GM12878 (cell line): ENCODE results near the gene DDX49. TPM values are rescaled to one million over a fixed set of nuclear protein-coding genes. Genes with fewer than 3 reads are reported as not detected.

Experiments
- ATAC-seq: fragments of 200-7000 bp; cut with Tn5 transposase; 3 replicates; pipeline ENCODE4 v1.9.1; 2020; ENCODE audit warnings: mild to moderate bottlenecking, moderate library complexity
- BruUV-seq: library from RNA; stranded (reverse); fragments of 400-500 nt; replicated peaks from 2 replicates; lab custom pipeline; 2021; lab: Mats Ljungman, UMichigan
- CTCF ChIA-PET: fragments of 300-600 bp; sonication (Branson Sonifier 250); formaldehyde crosslinking; extraction: SDS; loops from one replicate; lab custom pipeline; 2021; ENCODE audit warnings: inconsistent platforms; lab: Yijun Ruan, JAX
- POLR2A ChIA-PET: fragments of 350-600 bp; formaldehyde crosslinking; extraction: SDS; loops from one replicate; lab custom pipeline; 2021; ENCODE audit warnings: inconsistent platforms; lab: Charles Lee
- RAD21 ChIA-PET: fragments of 300-600 bp; sonication (Branson Sonifier 250); formaldehyde crosslinking; loops from one replicate; lab custom pipeline; 2023; ENCODE audit warnings: antibody characterized with exemption; ENCODE audit not compliant: unreplicated experiment; lab: Charles Lee
- SMC1A ChIA-PET: fragments of 300-600 bp; sonication (Branson Sonifier 250); formaldehyde crosslinking; loops from one replicate; lab custom pipeline; 2023; ENCODE audit not compliant: unreplicated experiment, uncharacterized antibody; lab: Charles Lee
- DNase-seq: peaks from one replicate; pipeline ENCODE4 v3.0.0-alpha.2; 2011; ENCODE audit warnings: low read depth, low spot score
- FAIRE-seq: peaks from 3 replicates; lab custom pipeline; 2011; peaks lifted over from hg19 to GRCh38; lab: Jason Lieb, UNC
- H2AFZ ChIP-seq: 2 replicates; pipeline ENCODE4 v1.6.0; 2011; ENCODE audit warnings: low read depth, low read length, control low read depth; ENCODE audit not compliant: control insufficient read depth
- H3K27ac ChIP-seq: 2 replicates; pipeline ENCODE4 v1.5.1; 2011; ENCODE audit warnings: control low read depth; ENCODE audit not compliant: control insufficient read depth, insufficient read depth
- H3K27me3 ChIP-seq, 2 experiments: replicated peaks in 1 of 2; 2 replicates each; pipeline versions ENCODE4 v1.6.0 to v1.6.1; 2011; ENCODE audit warnings: low read length in 1 of 2; ENCODE audit not compliant: control insufficient read depth in 2 of 2, insufficient read depth in 2 of 2
- H3K36me3 ChIP-seq, 2 experiments: 2 replicates each; pipeline ENCODE4 v1.5.1; 2011; ENCODE audit warnings: low read length in 1 of 2; ENCODE audit not compliant: control insufficient read depth in 2 of 2, insufficient read depth in 2 of 2
- H3K4me1 ChIP-seq: 2 replicates; pipeline ENCODE4 v1.6.1; 2011; ENCODE audit warnings: mild to moderate bottlenecking, low read length, moderate library complexity, mixed read lengths; ENCODE audit not compliant: control insufficient read depth, insufficient read depth
- H3K4me2 ChIP-seq: 2 replicates; pipeline ENCODE4 v1.6.0; 2011; ENCODE audit warnings: control low read depth; ENCODE audit not compliant: control insufficient read depth, insufficient read depth
- H3K4me3 ChIP-seq: fragments of 200-600 bp; sonication (generic); 2 replicates; pipeline ENCODE4 v1.5.1; 2016
- H3K79me2 ChIP-seq: 2 replicates; pipeline ENCODE4 v1.6.0; 2011; ENCODE audit warnings: low read length; ENCODE audit not compliant: control insufficient read depth, insufficient read depth
- H3K9ac ChIP-seq: 2 replicates; pipeline ENCODE4 v1.8.0; 2011; ENCODE audit warnings: low read length, control low read depth, mixed read lengths; ENCODE audit not compliant: control insufficient read depth, insufficient read depth
- H3K9me3 ChIP-seq: replicated peaks from 3 replicates; pipeline ENCODE4 v1.5.1; 2011; ENCODE audit warnings: mild to moderate bottlenecking, low read length; ENCODE audit not compliant: control insufficient read depth, insufficient read depth
- H4K20me1 ChIP-seq: 2 replicates; pipeline ENCODE4 v1.6.0; 2011; ENCODE audit not compliant: control insufficient read depth, insufficient read depth
- CEBPZ ChIP-seq: fragments of 150-350 bp; IDR thresholded peaks from 2 replicates; pipeline ENCODE4 v1.6.1; 2016; ENCODE audit warnings: low read depth, low read length
- E4F1 ChIP-seq: fragments of 450-650 bp; IDR thresholded peaks from 2 replicates; pipeline ENCODE4 v1.6.1; 2018; ENCODE audit warnings: borderline replicate concordance, mild to moderate bottlenecking; ENCODE audit not compliant: partially characterized antibody
- IRF5 ChIP-seq: fragments of 450-650 bp; IDR thresholded peaks from 2 replicates; pipeline ENCODE4 v1.6.1; 2017; ENCODE audit warnings: borderline replicate concordance
- NFXL1 ChIP-seq: fragments of 450-650 bp; IDR thresholded peaks from 2 replicates; pipeline ENCODE4 v1.6.1; 2017; ENCODE audit warnings: antibody characterized with exemption, mild to moderate bottlenecking, borderline replicate concordance
- PAX5 ChIP-seq: IDR thresholded peaks from 2 replicates; pipeline ENCODE4 v1.6.1; 2011; ENCODE audit warnings: low read depth, low read length, borderline replicate concordance
- RAD51 ChIP-seq: fragments of 450-650 bp; IDR thresholded peaks from 2 replicates; pipeline ENCODE4 v1.6.1; 2016; ENCODE audit warnings: moderate library complexity, mild to moderate bottlenecking, inconsistent platforms
- USF2 ChIP-seq: IDR thresholded peaks from 2 replicates; pipeline ENCODE4 v1.6.1; 2011; ENCODE audit warnings: low read depth, low read length, improper control_type of control experiment, borderline replicate concordance
- WRNIP1 ChIP-seq: IDR thresholded peaks from 2 replicates; pipeline ENCODE4 v1.6.1; 2011; ENCODE audit warnings: low read depth, low read length, improper control_type of control experiment, borderline replicate concordance
- YY1 ChIP-seq: IDR thresholded peaks from 2 replicates; pipeline ENCODE4 v1.6.1; 2011; ENCODE audit warnings: low read depth, mild to moderate bottlenecking, low read length
- WGBS: methylation state at CpG from one replicate; pipeline ENCODE4 v1.1.6; 2016; ENCODE audit warnings: low lambda C conversion rate; ENCODE audit not compliant: insufficient replicate concordance, insufficient coverage; ENCODE audit errors: missing lambda C conversion rate; 5-methylcytosine and 5-hydroxymethylcytosine counted together
- in situ Hi-C: fragments of 300-500 bp; cut with MboI; formaldehyde crosslinking; loops from 9 replicates; pipeline ENCODE4 v1.14.3; 2018; ENCODE audit warnings: mixed read lengths
- intact Hi-C: fragments of 100-400 bp; cut with micrococcal nuclease; formaldehyde crosslinking; loops from one replicate; pipeline ENCODE4 v1.14.2; 2022; ENCODE audit not compliant: unreplicated experiment
- polyA plus RNA-seq, 11 experiments: library from polyadenylated mRNA; depleted of rRNA in 4 of 11; unstranded in 6 of 11; stranded (reverse) in 5 of 11; fragments of >200 nt; fragmentation: Nextera tagmentation in 4 of 11; fragmentation: Illumina TruSeq in 1 of 11; extraction: Ambion mirVana in 4 of 11; extraction: Trizol in 1 of 11; gene quantifications; 1 replicate in 1 of 11; 2 replicates in 10 of 11; pipeline versions ENCODE4 v1.2.1 to v1.2.3, GENCODE V29; 2011 to 2016; ENCODE audit warnings: inconsistent platforms in 2 of 11, missing spikeins in 2 of 11, low read depth in 1 of 11
- total RNA-seq, 4 experiments: library from RNA; depleted of rRNA in 3 of 4; stranded (reverse); fragments of >200 nt in 3 of 4; fragmentation: Illumina TruSeq in 1 of 4; extraction: Trizol in 1 of 4; gene quantifications; 2 replicates each; pipeline versions ENCODE4 v1.2.1 to v1.2.3, GENCODE V29; 2013 to 2021

DDX49 gene
- total and polyA plus RNA-seq, 10 of the 15 experiments (the other 5 are each of a cell fraction or from before 2014, with no cell fraction given) = 0.58 to 102 (median 48.1) TPM

- no peak overlapping the region for H2AFZ ChIP-seq
- RAD21 ChIA-PET = no interaction called here
- no peak for ATAC-seq
- in situ Hi-C loops = no loop called here
- H3K36me3 ChIP-seq = peaks cover 6 to 14% of the 10 kb centered on the region in 2 experiments; a peak in 3 of 4 replicates
- POLR2A ChIA-PET = no interaction called here
- H4K20me1 ChIP-seq = no peaks in the 10 kb centered on the region; the same call in 1 of the 2 replicates
- no peak overlapping the region for H3K4me2 ChIP-seq
- no peak for FAIRE-seq
- 97% methylated on average over 9 of the region's 10 CpGs for WGBS
- no peak overlapping the region for H3K4me3 ChIP-seq
- no peaks in the 10 kb centered on the region; the same call in 2 of the 3 replicates for H3K9me3 ChIP-seq
- no peaks in the 10 kb centered on the region for H3K4me1 ChIP-seq
- no peaks in the 10 kb centered on the region for H3K27me3 ChIP-seq
- no peak overlapping the region for H3K9ac ChIP-seq
- SMC1A ChIA-PET = no interaction called here
- H3K27ac ChIP-seq = no peak overlapping the region
- BruUV-seq = no TSS peak
- no peak for TF ChIP-seq RAD51
- TF ChIP-seq IRF5 = no peak
- no peak for TF ChIP-seq PAX5
- TF ChIP-seq WRNIP1 = no peak
- no peak for TF ChIP-seq E4F1
- TF ChIP-seq CEBPZ = no peak
- TF ChIP-seq NFXL1 = no peak
- TF ChIP-seq USF2 = no peak
- no peak for TF ChIP-seq YY1
- intact Hi-C loops = no loop called here
- H3K79me2 ChIP-seq = peaks cover 6% of the 10 kb centered on the region
- CTCF ChIA-PET = no interaction called here
- DNase-seq = no peak
Observed at GRCh38 chr19:18910010-18910409, 9.5 kb upstream of the DDX49 start.
